ENCODE data around the gene PRR35. TPM values are rescaled to one million over a fixed set of nuclear protein-coding genes. Genes with fewer than 3 reads are reported as not detected.

The PRR35 gene
- polyA plus RNA-seq, 1 donor (not counting 4 experiments of a cell fraction or from before 2014, with no cell fraction given): not detected

DNA sequence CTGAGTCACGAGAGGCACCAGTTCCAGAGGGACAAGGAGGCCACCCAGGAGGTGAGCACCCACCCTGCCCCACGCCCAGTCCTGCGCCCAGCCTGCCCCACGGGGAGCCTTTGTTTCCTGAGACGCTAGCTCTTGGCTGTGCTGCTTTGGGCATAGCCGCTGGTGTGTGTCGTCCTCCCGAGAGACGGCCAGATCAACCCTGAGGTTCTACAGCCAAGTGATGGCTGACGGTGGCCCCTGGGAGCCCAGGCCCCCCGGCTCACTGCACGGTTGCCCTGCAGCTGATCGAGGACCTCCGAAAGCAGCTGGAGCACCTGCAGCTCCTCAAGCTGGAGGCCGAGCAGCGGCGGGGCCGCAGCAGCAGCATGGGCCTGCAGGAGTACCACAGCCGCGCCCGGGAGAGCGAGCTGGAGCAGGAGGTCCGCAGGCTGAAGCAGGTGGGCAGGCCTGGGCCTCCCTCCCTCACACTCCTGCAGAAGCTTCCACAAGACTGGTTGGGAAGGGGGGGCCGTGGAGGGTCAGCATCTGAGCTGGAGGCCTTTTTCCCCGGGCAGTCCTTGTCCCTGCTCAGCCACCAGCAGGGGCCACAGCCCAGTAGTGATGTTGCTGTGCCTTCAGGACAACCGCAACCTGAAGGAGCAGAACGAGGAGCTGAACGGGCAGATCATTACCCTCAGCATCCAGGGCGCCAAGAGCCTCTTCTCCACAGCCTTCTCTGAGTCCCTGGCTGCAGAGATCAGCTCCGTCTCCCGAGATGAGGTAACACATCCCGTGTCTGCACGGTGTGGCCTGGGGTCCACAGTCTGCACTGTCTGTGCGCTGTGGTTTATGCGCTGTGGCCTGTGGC lies 40.1 kb upstream of the PRR35 start:
- Histone ChIP-seq H3K9me3 (ENCODE audit: control insufficient read depth, low read depth, low read length) (no peaks in the 10 kb centered on the region), H3K27me3 (ENCODE audit: control insufficient read depth, extremely low read depth, insufficient read depth, low read length) (no peaks in the 10 kb centered on the region), H3K79me2 (ENCODE audit: control insufficient read depth, insufficient read depth, low read length) (peaks cover 8% of the 10 kb centered on the region), H4K20me1 (ENCODE audit: control insufficient read depth, extremely low read depth, insufficient read depth, low read length) (peaks cover 7% of the 10 kb centered on the region), H3K27ac (ENCODE audit: control insufficient read depth, insufficient read depth, low read length) (no peak overlapping the region), H3K36me3 (ENCODE audit: control insufficient read depth in 2 of 2, extremely low read depth in 1 of 2, insufficient read depth in 2 of 2, low read length in 2 of 2) (peaks cover 7 to 18% of the 10 kb centered on the region in 2 experiments), H3K4me3 (ENCODE audit: control insufficient read depth in 2 of 3, extremely low read depth in 1 of 3, insufficient read depth in 2 of 3, low read depth in 1 of 3, low read length in 3 of 3) (no peak overlapping the region), H3K4me1 (ENCODE audit: control insufficient read depth, extremely low read depth, insufficient read depth, low read length) (peaks cover 14% of the 10 kb centered on the region), H3K9me1 (ENCODE audit: control insufficient read depth, extremely low read depth, insufficient read depth, low read length) (peaks cover 1% of the 10 kb centered on the region), H3K9ac (ENCODE audit: control insufficient read depth, extremely low read depth, insufficient read depth, low read length) (no peak overlapping the region), H2AFZ (ENCODE audit: control insufficient read depth, low read length) (no peak overlapping the region), H3K4me2 (ENCODE audit: control insufficient read depth, extremely low read depth, insufficient read depth, low read depth, low read length) (no peak overlapping the region)
- dilution Hi-C loops (cut with MboI; ENCODE audit: extremely low pct_ligation_motif_present, low sequenced_read_pairs): no loop called here
- DNase-seq (ENCODE audit: low read depth, low spot score) (no peak), FAIRE-seq (no peak)
- TF ChIP-seq CTCF (optimal IDR thresholded peaks at IDR 0.05 in 1 of 3, IDR thresholded peaks at IDR 0.05 in 1 of 3, conservative IDR thresholded peaks at IDR 0.05 in 1 of 3; ENCODE audit: extremely low read depth in 1 of 3, insufficient read depth in 2 of 3, low read length in 3 of 3) (no peak), EZH2 (IDR thresholded peaks at IDR 0.05; ENCODE audit: low read length) (no peak)

DNA sequence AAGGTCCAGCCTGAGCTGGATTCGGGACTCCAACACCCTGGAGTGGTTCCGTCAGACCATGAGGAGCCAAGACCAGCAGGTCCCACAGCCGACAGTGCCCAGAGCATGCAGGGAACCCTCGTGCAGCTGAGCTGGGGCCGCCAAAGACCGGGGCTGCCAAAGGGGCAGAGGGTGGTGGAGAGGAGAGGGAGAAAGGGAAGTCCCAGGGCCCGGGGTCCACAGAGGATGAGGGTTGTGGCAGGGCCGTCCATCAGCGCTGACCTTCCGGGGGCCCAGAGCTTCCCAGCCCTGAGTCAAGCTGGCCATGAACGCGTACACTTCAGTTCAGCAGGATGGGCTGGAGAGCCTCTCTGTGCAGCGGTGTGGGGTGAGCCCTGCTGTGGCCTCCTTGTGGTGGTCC lies 39.3 kb upstream of the PRR35 start:
- no peak overlapping the region for H3K4me2 ChIP-seq (ENCODE audit: control insufficient read depth, extremely low read depth, insufficient read depth, low read depth, low read length)
- H3K9me3 ChIP-seq (ENCODE audit: control insufficient read depth, low read depth, low read length): no peaks in the 10 kb centered on the region
- dilution Hi-C loops (cut with MboI; ENCODE audit: extremely low pct_ligation_motif_present, low sequenced_read_pairs): no loop called here
- H3K27ac ChIP-seq (ENCODE audit: control insufficient read depth, insufficient read depth, low read length): no peak overlapping the region
- H4K20me1 ChIP-seq (ENCODE audit: control insufficient read depth, extremely low read depth, insufficient read depth, low read length): peaks cover 11% of the 10 kb centered on the region
- H3K9me1 ChIP-seq (ENCODE audit: control insufficient read depth, extremely low read depth, insufficient read depth, low read length): peaks cover 4% of the 10 kb centered on the region
- FAIRE-seq (no peak), DNase-seq (ENCODE audit: low read depth, low spot score) (no peak)
- H3K36me3 ChIP-seq (ENCODE audit: control insufficient read depth in 2 of 2, extremely low read depth in 1 of 2, insufficient read depth in 2 of 2, low read length in 2 of 2): peaks cover 6 to 15% of the 10 kb centered on the region in 2 experiments
- H3K79me2 ChIP-seq (ENCODE audit: control insufficient read depth, insufficient read depth, low read length): peaks cover 11% of the 10 kb centered on the region
- no peak overlapping the region for H2AFZ ChIP-seq (ENCODE audit: control insufficient read depth, low read length)
- no peak for TF ChIP-seq CTCF (optimal IDR thresholded peaks at IDR 0.05 in 1 of 3, IDR thresholded peaks at IDR 0.05 in 1 of 3, conservative IDR thresholded peaks at IDR 0.05 in 1 of 3; ENCODE audit: extremely low read depth in 1 of 3, insufficient read depth in 2 of 3, low read length in 3 of 3)
- no peak overlapping the region for H3K9ac ChIP-seq (ENCODE audit: control insufficient read depth, extremely low read depth, insufficient read depth, low read length)
- peaks cover 22% of the 10 kb centered on the region for H3K4me1 ChIP-seq (ENCODE audit: control insufficient read depth, extremely low read depth, insufficient read depth, low read length)
- H3K27me3 ChIP-seq (ENCODE audit: control insufficient read depth, extremely low read depth, insufficient read depth, low read length): no peaks in the 10 kb centered on the region
- no peak overlapping the region for H3K4me3 ChIP-seq (ENCODE audit: control insufficient read depth in 2 of 3, extremely low read depth in 1 of 3, insufficient read depth in 2 of 3, low read depth in 1 of 3, low read length in 3 of 3)

Data from keratinocyte (primary cell).